ENCODE measurements around the gene TCN2.

GRCh38 chr22:30574997-30575671 is 31.8 kb upstream of the TCN2 start:
- TF ChIP-seq CTCF (IDR thresholded peaks at IDR 0.05; ENCODE audit: borderline replicate concordance, extremely low read depth, low read length, poor library complexity, severe bottlenecking) (no peak), EZH2 (IDR thresholded peaks at IDR 0.05; ENCODE audit: borderline replicate concordance, low read depth, low read length, severe bottlenecking) (no peak)

All from DND-41 (cell line).